Measurements from ENCODE around the gene PLEKHB1. TPM values are rescaled to one million over a fixed set of nuclear protein-coding genes. Genes with fewer than 3 reads are reported as not detected.

PLEKHB1 gene
- polyA plus RNA-seq, 3 donors = 0.05 to 0.88 (median 0.25) TPM

DNA sequence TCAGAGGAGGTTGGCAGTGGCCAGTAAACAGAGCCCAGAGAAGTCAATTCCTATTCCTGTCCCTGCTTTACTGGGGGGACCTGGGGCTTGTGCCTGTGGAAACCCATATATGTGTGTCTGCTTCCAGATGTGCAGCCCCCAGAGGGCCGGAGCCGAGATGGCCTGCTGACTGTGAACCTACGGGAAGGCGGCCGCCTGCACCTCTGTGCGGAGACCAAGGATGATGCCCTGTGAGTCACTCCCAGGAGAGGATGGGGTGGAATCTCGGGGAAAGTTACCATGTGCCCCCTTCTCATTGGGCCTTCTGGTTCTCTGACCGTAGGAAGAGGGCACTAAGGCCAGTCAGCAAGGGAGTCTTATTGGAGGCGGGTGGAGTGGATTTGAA, 5.3 kb downstream of the PLEKHB1 start:
- Mint-ChIP-seq H3K9me3 (peaks cover 0 to 2% (median 0%) of the 10 kb centered on the region in 7 donors), H3K36me3 (no peaks in the 10 kb centered on the region), H3K27ac (peak overlapping the region in 1 of 7 donors; percentile 72), H3K4me3 (no peak overlapping the region), H3K4me1 (peaks cover 11% of the 10 kb centered on the region), H3K27me3 (ENCODE audit: low read depth in 3 of 3) (peaks cover 4 to 11% (median 8%) of the 10 kb centered on the region in 3 donors)
- no peaks in the 10 kb centered on the region for H4K20me1 ChIP-seq (ENCODE audit: insufficient read depth, low read length)
- no peak overlapping the region for H3K9ac ChIP-seq (ENCODE audit: insufficient read depth, low read length, poor library complexity, severe bottlenecking)
- TF ChIP-seq, protein P1, sequence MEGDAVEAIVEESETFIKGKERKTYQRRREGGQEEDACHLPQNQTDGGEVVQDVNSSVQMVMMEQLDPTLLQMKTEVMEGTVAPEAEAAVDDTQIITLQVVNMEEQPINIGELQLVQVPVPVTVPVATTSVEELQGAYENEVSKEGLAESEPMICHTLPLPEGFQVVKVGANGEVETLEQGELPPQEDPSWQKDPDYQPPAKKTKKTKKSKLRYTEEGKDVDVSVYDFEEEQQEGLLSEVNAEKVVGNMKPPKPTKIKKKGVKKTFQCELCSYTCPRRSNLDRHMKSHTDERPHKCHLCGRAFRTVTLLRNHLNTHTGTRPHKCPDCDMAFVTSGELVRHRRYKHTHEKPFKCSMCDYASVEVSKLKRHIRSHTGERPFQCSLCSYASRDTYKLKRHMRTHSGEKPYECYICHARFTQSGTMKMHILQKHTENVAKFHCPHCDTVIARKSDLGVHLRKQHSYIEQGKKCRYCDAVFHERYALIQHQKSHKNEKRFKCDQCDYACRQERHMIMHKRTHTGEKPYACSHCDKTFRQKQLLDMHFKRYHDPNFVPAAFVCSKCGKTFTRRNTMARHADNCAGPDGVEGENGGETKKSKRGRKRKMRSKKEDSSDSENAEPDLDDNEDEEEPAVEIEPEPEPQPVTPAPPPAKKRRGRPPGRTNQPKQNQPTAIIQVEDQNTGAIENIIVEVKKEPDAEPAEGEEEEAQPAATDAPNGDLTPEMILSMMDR (IDR thresholded peaks at IDR 0.05) = no peak
- DNase-seq = no peak
- no peak overlapping the region for H3K27ac ChIP-seq (ENCODE audit: low read depth in 1 of 2, low read length in 2 of 2)
- intact Hi-C loops (cut with micrococcal nuclease) = no loop called here
- H3K9me3 ChIP-seq (replicated peaks in 1 of 2; ENCODE audit: control insufficient read depth in 1 of 2, insufficient read depth in 1 of 2, low read length in 2 of 2) = no peaks in the 10 kb centered on the region
- 97% methylated on average over 9 of the region's 9 CpGs for WGBS (ENCODE audit: insufficient coverage)
- H3K4me3 ChIP-seq (replicated peaks in 1 of 3; ENCODE audit: low read depth in 2 of 3, low read length in 3 of 3) = no peak overlapping the region
- peaks cover 7 to 11% of the 10 kb centered on the region in 2 donors for H3K4me1 ChIP-seq (ENCODE audit: control insufficient read depth in 1 of 2, insufficient read depth in 2 of 2, low read length in 2 of 2)
- H2AFZ ChIP-seq (ENCODE audit: insufficient read depth, low read depth, low read length, poor library complexity, severe bottlenecking) = no peak overlapping the region
- no peaks in the 10 kb centered on the region for H3K27me3 ChIP-seq (ENCODE audit: control insufficient read depth in 2 of 2, insufficient read depth in 2 of 2, low read length in 2 of 2)
- H3K36me3 ChIP-seq (replicated peaks in 1 of 2; ENCODE audit: control insufficient read depth in 1 of 2, insufficient read depth in 2 of 2, low read length in 2 of 2) = no peaks in the 10 kb centered on the region
- no peak overlapping the region for H3K4me2 ChIP-seq (replicated peaks; ENCODE audit: extremely low read depth, low read length, poor library complexity, severe bottlenecking)
- H3K79me2 ChIP-seq (ENCODE audit: insufficient read depth, low read length) = no peaks in the 10 kb centered on the region

DNA sequence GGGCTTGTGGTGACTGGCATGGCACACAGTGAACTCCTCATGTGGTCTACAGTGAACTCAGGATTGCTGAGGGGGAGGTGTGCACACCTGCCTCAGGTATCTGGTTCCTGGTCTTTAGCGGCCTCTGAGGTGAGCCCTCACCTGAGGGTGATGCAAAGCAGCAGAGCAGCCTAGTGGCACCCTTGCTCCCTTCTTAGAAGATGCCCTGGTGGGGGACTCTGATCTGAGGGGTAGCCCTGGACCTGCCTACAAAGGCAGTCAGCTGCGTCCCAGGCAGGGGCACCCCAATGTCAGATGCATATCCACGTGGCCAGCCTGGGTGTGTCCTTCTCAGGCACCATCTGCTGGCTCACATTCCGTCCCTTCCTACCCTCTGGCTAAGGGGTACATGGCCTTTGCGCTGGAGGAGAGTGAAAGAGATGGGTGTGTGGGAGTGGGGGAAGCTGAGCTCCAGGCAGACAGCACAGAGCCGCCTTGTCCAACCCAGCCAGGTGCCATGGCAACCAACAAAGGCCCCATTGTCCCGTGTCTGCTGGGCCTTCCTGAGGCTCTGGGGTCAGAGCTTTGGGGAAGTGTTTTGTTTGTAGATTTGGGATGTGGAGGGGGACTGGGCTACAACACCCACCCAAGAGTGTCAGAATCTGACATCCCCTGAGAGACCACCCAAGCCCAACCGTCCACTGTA, 5.8 kb downstream of the PLEKHB1 start:
- intact Hi-C loops (cut with micrococcal nuclease) = no loop called here
- Histone ChIP-seq H3K4me2 (replicated peaks; ENCODE audit: extremely low read depth, low read length, poor library complexity, severe bottlenecking) (no peak overlapping the region), H4K20me1 (ENCODE audit: insufficient read depth, low read length) (no peaks in the 10 kb centered on the region), H3K27ac (ENCODE audit: low read depth in 1 of 2, low read length in 2 of 2) (no peak overlapping the region), H3K79me2 (ENCODE audit: insufficient read depth, low read length) (no peaks in the 10 kb centered on the region), H3K36me3 (replicated peaks in 1 of 2; ENCODE audit: control insufficient read depth in 1 of 2, insufficient read depth in 2 of 2, low read length in 2 of 2) (no peaks in the 10 kb centered on the region), H3K27me3 (ENCODE audit: control insufficient read depth in 2 of 2, insufficient read depth in 2 of 2, low read length in 2 of 2) (no peaks in the 10 kb centered on the region), H3K9ac (ENCODE audit: insufficient read depth, low read length, poor library complexity, severe bottlenecking) (no peak overlapping the region), H3K4me3 (replicated peaks in 1 of 3; ENCODE audit: low read depth in 2 of 3, low read length in 3 of 3) (no peak overlapping the region), H3K9me3 (replicated peaks in 1 of 2; ENCODE audit: control insufficient read depth in 1 of 2, insufficient read depth in 1 of 2, low read length in 2 of 2) (no peaks in the 10 kb centered on the region), H3K4me1 (ENCODE audit: control insufficient read depth in 1 of 2, insufficient read depth in 2 of 2, low read length in 2 of 2) (peaks cover 7 to 8% of the 10 kb centered on the region in 2 donors), H2AFZ (ENCODE audit: insufficient read depth, low read depth, low read length, poor library complexity, severe bottlenecking) (no peak overlapping the region)
- no peak overlapping the region for H3K27ac Mint-ChIP-seq
- peaks cover 4 to 8% (median 7%) of the 10 kb centered on the region in 3 donors for H3K27me3 Mint-ChIP-seq (ENCODE audit: low read depth in 3 of 3)
- H3K4me1 Mint-ChIP-seq = peaks cover 10% of the 10 kb centered on the region
- DNase-seq = no peak
- H3K9me3 Mint-ChIP-seq = peaks cover 0 to 2% (median 0%) of the 10 kb centered on the region in 7 donors
- H3K36me3 Mint-ChIP-seq = no peaks in the 10 kb centered on the region
- TF ChIP-seq, protein P1 (IDR thresholded peaks at IDR 0.05) = no peak
- H3K4me3 Mint-ChIP-seq = no peak overlapping the region
- 94% methylated on average over 2 of the region's 8 CpGs for WGBS (ENCODE audit: insufficient coverage)

Data from CD14-positive monocyte (primary cell).